Gastroesophageal sphincter (tissue), 4 donors: ENCODE measurements around the gene PFN2. TPM values are rescaled to one million over a fixed set of nuclear protein-coding genes. Genes with fewer than 3 reads are reported as not detected.
"Not testable (repeated sequence)": the region's sequence is repeated elsewhere in the genome, so short reads cannot be mapped to it uniquely, and the experiment has no call there.

Experiments
- ATAC-seq: fragments of 150-250 bp; one replicate; pipeline ENCODE4 v1.9.1; 2016; ENCODE audit warnings: mild to moderate bottlenecking, moderate library complexity
- H3K27ac ChIP-seq, 4 donors: fragments of 200-600 bp; sonication (generic) in 3 of 4; 1 replicate in 3 of 4; 2 replicates in 1 of 4; pipeline ENCODE4 v1.5.1; 2016 to 2019
- H3K27me3 ChIP-seq: fragments of 200-600 bp; sonication (generic); one replicate; pipeline ENCODE4 v1.5.1; 2019
- H3K36me3 ChIP-seq, 2 donors: fragments of 200-600 bp; sonication (generic); one replicate each; pipeline ENCODE4 v1.5.1; 2019; ENCODE audit warnings: control low read depth in 1 of 2
- H3K4me1 ChIP-seq, 3 donors: fragments of 200-600 bp; sonication (generic); 1 replicate in 2 of 3; 2 replicates in 1 of 3; pipeline ENCODE4 v1.5.1; 2016 to 2019; ENCODE audit warnings: control low read depth in 2 of 3
- H3K4me3 ChIP-seq, 2 donors: fragments of 200-600 bp; sonication (generic); one replicate each; pipeline ENCODE4 v1.5.1; 2019; ENCODE audit warnings: mild to moderate bottlenecking in 1 of 2, moderate library complexity in 1 of 2
- H3K9me3 ChIP-seq, 3 donors: fragments of 200-600 bp; sonication (generic); one replicate each; pipeline ENCODE4 v1.5.1; 2017 to 2019; ENCODE audit warnings: control low read depth in 2 of 3
- EP300 ChIP-seq: sonication (generic); formaldehyde crosslinking; IDR thresholded peaks from one replicate; pipeline ENCODE4 v1.6.1; 2017; ENCODE audit warnings: antibody characterized with exemption, mild to moderate bottlenecking
- POLR2A ChIP-seq, 2 donors: fragments of 450-650 bp; IDR thresholded peaks; one replicate each; pipeline ENCODE4 v1.6.1; 2017; ENCODE audit warnings: antibody characterized with exemption in 2 of 2, mild to moderate bottlenecking in 2 of 2, moderate library complexity in 1 of 2
- POLR2AphosphoS5 ChIP-seq: sonication (generic); formaldehyde crosslinking; IDR thresholded peaks from one replicate; pipeline ENCODE4 v1.6.1; 2017; ENCODE audit warnings: antibody characterized with exemption
- WGBS, 2 donors: methylation state at CpG; one replicate each; pipeline ENCODE4 v1.1.5; 2018; ENCODE audit warnings: low coverage in 1 of 2; 5-methylcytosine and 5-hydroxymethylcytosine counted together
- total RNA-seq, 4 donors: library from RNA; depleted of rRNA; stranded (reverse); fragments of >200 nt; gene quantifications; one replicate each; pipeline ENCODE4 v1.1.0, GENCODE V29; 2016
- TF ChIP-seq, protein P1 (sequence below), 4 experiments: fragments of 200-600 bp in 2 of 4; fragments of 450-650 bp in 2 of 4; sonication (generic) in 1 of 4; IDR thresholded peaks; one replicate each; pipeline ENCODE4 v1.5.1; 2017 to 2019; ENCODE audit warnings: antibody characterized with exemption in 4 of 4, mild to moderate bottlenecking in 2 of 4, moderate library complexity in 2 of 4

The PFN2 gene
- total RNA-seq, 4 donors from 2014 or later: 43.5 to 80.6 (median 54.6) TPM

- no peak overlapping the region for H3K27ac ChIP-seq
- TF ChIP-seq POLR2A (IDR thresholded peaks at IDR 0.05) (no peak), POLR2AphosphoS5 (no peak), EP300 (no peak)
- TF ChIP-seq, protein P1, sequence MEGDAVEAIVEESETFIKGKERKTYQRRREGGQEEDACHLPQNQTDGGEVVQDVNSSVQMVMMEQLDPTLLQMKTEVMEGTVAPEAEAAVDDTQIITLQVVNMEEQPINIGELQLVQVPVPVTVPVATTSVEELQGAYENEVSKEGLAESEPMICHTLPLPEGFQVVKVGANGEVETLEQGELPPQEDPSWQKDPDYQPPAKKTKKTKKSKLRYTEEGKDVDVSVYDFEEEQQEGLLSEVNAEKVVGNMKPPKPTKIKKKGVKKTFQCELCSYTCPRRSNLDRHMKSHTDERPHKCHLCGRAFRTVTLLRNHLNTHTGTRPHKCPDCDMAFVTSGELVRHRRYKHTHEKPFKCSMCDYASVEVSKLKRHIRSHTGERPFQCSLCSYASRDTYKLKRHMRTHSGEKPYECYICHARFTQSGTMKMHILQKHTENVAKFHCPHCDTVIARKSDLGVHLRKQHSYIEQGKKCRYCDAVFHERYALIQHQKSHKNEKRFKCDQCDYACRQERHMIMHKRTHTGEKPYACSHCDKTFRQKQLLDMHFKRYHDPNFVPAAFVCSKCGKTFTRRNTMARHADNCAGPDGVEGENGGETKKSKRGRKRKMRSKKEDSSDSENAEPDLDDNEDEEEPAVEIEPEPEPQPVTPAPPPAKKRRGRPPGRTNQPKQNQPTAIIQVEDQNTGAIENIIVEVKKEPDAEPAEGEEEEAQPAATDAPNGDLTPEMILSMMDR (IDR thresholded peaks at IDR 0.05): no peak
- peaks cover 0 to 7% of the 10 kb centered on the region in 2 donors for H3K36me3 ChIP-seq
- no peak for ATAC-seq
- H3K4me3 ChIP-seq: no peak overlapping the region
- H3K9me3 ChIP-seq: peaks cover 0 to 3% (median 0%) of the 10 kb centered on the region in 3 donors
- H3K4me1 ChIP-seq: peaks cover 0 to under 1% (median 0%) of the 10 kb centered on the region in 3 donors
- WGBS, 2 donors: 81 to 88% methylated on average over 2 of the region's 2 CpGs
- no peaks in the 10 kb centered on the region for H3K27me3 ChIP-seq
These were observed 21.5 kb downstream of the PFN2 start for GRCh38 chr3:149949181-149949580.

DNA sequence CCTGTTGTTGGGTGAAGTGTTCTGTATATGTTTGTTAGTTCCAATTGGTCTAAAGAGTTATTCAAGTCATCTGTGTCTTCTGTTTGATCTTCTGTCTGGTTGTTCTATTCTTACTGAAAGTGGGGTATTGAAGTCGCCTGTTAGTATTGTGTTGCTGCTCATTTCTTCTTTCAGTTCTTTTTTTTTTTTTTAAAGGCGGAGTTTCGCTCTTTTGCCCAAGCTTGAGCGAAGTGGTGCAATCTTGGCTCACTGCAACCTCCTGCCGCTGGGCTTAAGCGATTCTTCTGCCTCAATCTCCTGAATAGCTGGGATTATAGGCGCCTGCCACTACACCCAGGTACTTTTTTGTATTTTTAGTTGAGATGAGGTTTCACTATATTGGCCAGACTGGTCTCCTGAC lies 23.5 kb downstream of the PFN2 start:
- H3K4me3 ChIP-seq: no peak overlapping the region
- WGBS, 2 donors: 71 to 93% methylated on average over 1 to 6 of the region's 7 CpGs
- peaks cover 0 to 3% (median 0%) of the 10 kb centered on the region in 3 donors for H3K9me3 ChIP-seq
- peaks cover 0 to 7% of the 10 kb centered on the region in 2 donors for H3K36me3 ChIP-seq
- no peaks in the 10 kb centered on the region for H3K27me3 ChIP-seq
- no peak for ATAC-seq
- TF ChIP-seq, protein P1 (IDR thresholded peaks at IDR 0.05): no peak
- TF ChIP-seq POLR2AphosphoS5: no peak
- no peak for TF ChIP-seq POLR2A (IDR thresholded peaks at IDR 0.05)
- no peak for TF ChIP-seq EP300
- no peaks in the 10 kb centered on the region for H3K4me1 ChIP-seq
- H3K27ac ChIP-seq: no peak overlapping the region

DNA sequence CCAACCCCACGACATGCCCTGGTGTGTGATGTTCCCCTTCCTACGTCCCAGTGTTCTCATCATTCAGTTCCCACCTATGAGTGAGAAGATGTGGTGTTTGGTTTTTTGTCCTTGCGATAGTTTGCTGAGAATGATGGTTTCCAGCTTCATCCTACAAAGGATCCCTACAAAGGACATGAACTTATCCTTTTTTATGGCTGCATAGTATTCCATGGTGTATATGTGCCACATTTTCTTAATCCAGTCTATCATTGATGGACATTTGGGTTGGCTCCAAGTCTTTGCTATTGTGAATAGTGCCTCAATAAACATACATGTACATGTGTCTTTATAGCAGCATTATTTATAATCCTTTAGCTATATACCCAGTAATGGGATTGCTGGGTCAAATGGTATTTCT lies 26.7 kb downstream of the PFN2 start:
- H3K27ac ChIP-seq, H3K27me3 ChIP-seq, H3K4me3 ChIP-seq, H3K9me3 ChIP-seq, H3K36me3 ChIP-seq, ATAC-seq, H3K4me1 ChIP-seq: not testable (repeated sequence)
- 100% methylated on average over 3 of the region's 3 CpGs for WGBS, 2 donors

GRCh38 chr3:149942409-149942808 lies 28.3 kb downstream of the PFN2 start:
- Histone ChIP-seq H3K4me1 (peaks cover 0 to 12% (median 2%) of the 10 kb centered on the region in 3 donors), H3K27ac (no peak overlapping the region), H3K27me3 (no peaks in the 10 kb centered on the region), H3K9me3 (peaks cover 0 to 3% (median 0%) of the 10 kb centered on the region in 3 donors), H3K4me3 (no peak overlapping the region), H3K36me3 (no peaks in the 10 kb centered on the region)
- TF ChIP-seq POLR2AphosphoS5 (no peak), POLR2A (IDR thresholded peaks at IDR 0.05) (no peak), EP300 (no peak)
- TF ChIP-seq, protein P1 (IDR thresholded peaks at IDR 0.05): no peak
- ATAC-seq: no peak

- TF ChIP-seq EP300 (no peak), POLR2A (IDR thresholded peaks at IDR 0.05) (no peak), POLR2AphosphoS5 (no peak)
- TF ChIP-seq, protein P1 (IDR thresholded peaks at IDR 0.05): no peak
- no peak overlapping the region for H3K4me3 ChIP-seq
- peaks cover 0 to 3% (median 0%) of the 10 kb centered on the region in 3 donors for H3K9me3 ChIP-seq
- no peak for ATAC-seq
- peaks cover 0 to 12% (median 2%) of the 10 kb centered on the region in 3 donors for H3K4me1 ChIP-seq
- 76 to 100% methylated on average over 1 of the region's 1 CpG for WGBS, 2 donors
- H3K27ac ChIP-seq: no peak overlapping the region
- H3K27me3 ChIP-seq: no peaks in the 10 kb centered on the region
- no peaks in the 10 kb centered on the region for H3K36me3 ChIP-seq
These were observed 28.7 kb downstream of the PFN2 start for GRCh38 chr3:149941946-149942345.
